Measurements from ENCODE around the gene MAP2.

Gene MAP2

GRCh38 chr2:209523867-209524266 is 100.0 kb downstream of the MAP2 start:
- TF ChIP-seq CTCF (IDR thresholded peaks at IDR 0.05), result no peak
- no peaks in the 10 kb centered on the region for H3K36me3 ChIP-seq
- peak overlapping the region in 1 of 2 donors; percentile 32 for H3K27ac ChIP-seq
- H3K4me3 ChIP-seq, result no peak overlapping the region
- H3K9me3 ChIP-seq, result no peaks in the 10 kb centered on the region
- H3K27me3 ChIP-seq, result no peaks in the 10 kb centered on the region
- DNase-seq, result no peak
- peaks cover 0 to 52% (median 6%) of the 10 kb centered on the region in 4 donors for H3K4me1 ChIP-seq
- intact Hi-C loops (cut with DNase I; ENCODE audit: low total_unique reads), result no loop called here

- H3K27ac ChIP-seq, result peak overlapping the region; percentile 61 to 63
- H3K27me3 ChIP-seq, result no peaks in the 10 kb centered on the region
- intact Hi-C loops (cut with DNase I; ENCODE audit: low total_unique reads), result no loop called here
These were observed 101.5 kb downstream of the MAP2 start for GRCh38 chr2:209525331-209525730.

GRCh38 chr2:209525834-209526281 is 102.0 kb downstream of the MAP2 start:
- intact Hi-C loops (cut with DNase I; ENCODE audit: low total_unique reads), result no loop called here
- TF ChIP-seq CTCF (IDR thresholded peaks at IDR 0.05), result no peak
- Histone ChIP-seq H3K4me3 (peak overlapping the region; percentile 14 to 26), H3K9me3 (no peaks in the 10 kb centered on the region), H3K4me1 (peaks cover 0 to 50% (median 6%) of the 10 kb centered on the region in 4 donors), H3K27me3 (no peaks in the 10 kb centered on the region), H3K36me3 (no peaks in the 10 kb centered on the region), H3K27ac (peak overlapping the region; percentile 61 to 63)
- no peak for DNase-seq

More at GRCh38 chr2:209525331-209525730, 101.5 kb downstream of the MAP2 start:
- no peak for TF ChIP-seq CTCF (IDR thresholded peaks at IDR 0.05)
- no peaks in the 10 kb centered on the region for H3K36me3 ChIP-seq
- H3K4me3 ChIP-seq, result peak overlapping the region; percentile 14 to 26
- peaks cover 0 to 48% (median 6%) of the 10 kb centered on the region in 4 donors for H3K4me1 ChIP-seq
- no peaks in the 10 kb centered on the region for H3K9me3 ChIP-seq
- no peak for DNase-seq

GRCh38 chr2:209526561-209526960 is 102.7 kb downstream of the MAP2 start:
- DNase-seq, result no peak
- peak overlapping the region; percentile 61 to 63 for H3K27ac ChIP-seq
- intact Hi-C loops (cut with DNase I; ENCODE audit: low total_unique reads), result no loop called here

GRCh38 chr2:209529579-209529978 is 105.7 kb downstream of the MAP2 start:
- Histone ChIP-seq H3K4me1 (peaks cover 0 to 62% (median 8%) of the 10 kb centered on the region in 4 donors), H3K27ac (no peak overlapping the region), H3K9me3 (no peaks in the 10 kb centered on the region), H3K27me3 (no peaks in the 10 kb centered on the region), H3K4me3 (no peak overlapping the region), H3K36me3 (no peaks in the 10 kb centered on the region)
- TF ChIP-seq CTCF (IDR thresholded peaks at IDR 0.05), result no peak
- intact Hi-C loops (cut with DNase I; ENCODE audit: low total_unique reads), result no loop called here
- DNase-seq, result no peak

More at GRCh38 chr2:209526561-209526960, 102.7 kb downstream of the MAP2 start:
- Histone ChIP-seq H3K9me3 (no peaks in the 10 kb centered on the region), H3K27me3 (no peaks in the 10 kb centered on the region), H3K36me3 (no peaks in the 10 kb centered on the region), H3K4me1 (peaks cover 0 to 56% (median 6%) of the 10 kb centered on the region in 4 donors), H3K4me3 (peak overlapping the region; percentile 14 to 26)
- no peak for TF ChIP-seq CTCF (IDR thresholded peaks at IDR 0.05)

GRCh38 chr2:209532321-209532720 is 108.5 kb downstream of the MAP2 start:
- Histone ChIP-seq H3K9me3 (no peaks in the 10 kb centered on the region), H3K27me3 (no peaks in the 10 kb centered on the region), H3K36me3 (no peaks in the 10 kb centered on the region), H3K4me1 (peaks cover 0 to 45% (median 3%) of the 10 kb centered on the region in 4 donors), H3K27ac (no peak overlapping the region), H3K4me3 (no peak overlapping the region)
- no peak for DNase-seq
- no peak for TF ChIP-seq CTCF (IDR thresholded peaks at IDR 0.05)
- intact Hi-C loops (cut with DNase I; ENCODE audit: low total_unique reads), result no loop called here
